Ishikawa (cell line): Measurements from ENCODE around the gene DCANP1.

Experiments
- CEBPB ChIP-seq: IDR thresholded peaks from 2 replicates; pipeline ENCODE4 v1.6.1; 2012
- CREB1 ChIP-seq: IDR thresholded peaks from 2 replicates; pipeline ENCODE4 v1.6.1; 2012; ENCODE audit warnings: low read depth
- EGR1 ChIP-seq: IDR thresholded peaks from 2 replicates; pipeline ENCODE4 v1.6.1; 2012
- EP300 ChIP-seq: IDR thresholded peaks from 2 replicates; pipeline ENCODE4 v1.6.1; 2012; ENCODE audit warnings: borderline replicate concordance
- FOXM1 ChIP-seq: IDR thresholded peaks from 2 replicates; pipeline ENCODE4 v1.6.1; 2012; ENCODE audit warnings: low read depth, borderline replicate concordance
- NFIC ChIP-seq: IDR thresholded peaks from 2 replicates; pipeline ENCODE4 v1.6.1; 2012
- RAD21 ChIP-seq: IDR thresholded peaks from 2 replicates; pipeline ENCODE4 v1.6.1; 2012; ENCODE audit warnings: low read depth
- TAF1 ChIP-seq: IDR thresholded peaks from 2 replicates; pipeline ENCODE4 v1.6.1; 2012; ENCODE audit warnings: low read depth, mild to moderate bottlenecking
- TCF12 ChIP-seq: IDR thresholded peaks from 2 replicates; pipeline ENCODE4 v1.6.1; 2012; ENCODE audit warnings: low read depth
- TEAD4 ChIP-seq: IDR thresholded peaks from 2 replicates; pipeline ENCODE4 v1.6.1; 2012
- YY1 ChIP-seq: IDR thresholded peaks from 2 replicates; pipeline ENCODE4 v1.6.1; 2012; ENCODE audit warnings: low read depth
- ZBTB7A ChIP-seq: IDR thresholded peaks from 2 replicates; pipeline ENCODE4 v1.6.1; 2012; ENCODE audit warnings: low read depth
- TF ChIP-seq, protein P1 (sequence below): IDR thresholded peaks from 2 replicates; pipeline ENCODE4 v1.6.1; 2012; ENCODE audit warnings: low read depth, mild to moderate bottlenecking
- TF ChIP-seq, protein P2 (sequence below): IDR thresholded peaks from 2 replicates; pipeline ENCODE4 v1.6.1; 2012
- TF ChIP-seq, protein P3 (sequence below): IDR thresholded peaks from 2 replicates; pipeline ENCODE4 v1.6.1; 2012

The DCANP1 gene

GRCh38 chr5:135450952-135451351 is 3.8 kb upstream of the DCANP1 start:
- TF ChIP-seq NFIC (no peak), ZBTB7A (no peak), EP300 (no peak), TAF1 (no peak), EGR1 (no peak), CEBPB (no peak), TEAD4 (no peak)

GRCh38 chr5:135450336-135450735 is 3.2 kb upstream of the DCANP1 start:
- TF ChIP-seq CREB1 (no peak), RAD21 (no peak), YY1 (no peak), CEBPB (no peak), ZBTB7A (no peak), EP300 (no peak), EGR1 (no peak)
- TF ChIP-seq, protein P1, sequence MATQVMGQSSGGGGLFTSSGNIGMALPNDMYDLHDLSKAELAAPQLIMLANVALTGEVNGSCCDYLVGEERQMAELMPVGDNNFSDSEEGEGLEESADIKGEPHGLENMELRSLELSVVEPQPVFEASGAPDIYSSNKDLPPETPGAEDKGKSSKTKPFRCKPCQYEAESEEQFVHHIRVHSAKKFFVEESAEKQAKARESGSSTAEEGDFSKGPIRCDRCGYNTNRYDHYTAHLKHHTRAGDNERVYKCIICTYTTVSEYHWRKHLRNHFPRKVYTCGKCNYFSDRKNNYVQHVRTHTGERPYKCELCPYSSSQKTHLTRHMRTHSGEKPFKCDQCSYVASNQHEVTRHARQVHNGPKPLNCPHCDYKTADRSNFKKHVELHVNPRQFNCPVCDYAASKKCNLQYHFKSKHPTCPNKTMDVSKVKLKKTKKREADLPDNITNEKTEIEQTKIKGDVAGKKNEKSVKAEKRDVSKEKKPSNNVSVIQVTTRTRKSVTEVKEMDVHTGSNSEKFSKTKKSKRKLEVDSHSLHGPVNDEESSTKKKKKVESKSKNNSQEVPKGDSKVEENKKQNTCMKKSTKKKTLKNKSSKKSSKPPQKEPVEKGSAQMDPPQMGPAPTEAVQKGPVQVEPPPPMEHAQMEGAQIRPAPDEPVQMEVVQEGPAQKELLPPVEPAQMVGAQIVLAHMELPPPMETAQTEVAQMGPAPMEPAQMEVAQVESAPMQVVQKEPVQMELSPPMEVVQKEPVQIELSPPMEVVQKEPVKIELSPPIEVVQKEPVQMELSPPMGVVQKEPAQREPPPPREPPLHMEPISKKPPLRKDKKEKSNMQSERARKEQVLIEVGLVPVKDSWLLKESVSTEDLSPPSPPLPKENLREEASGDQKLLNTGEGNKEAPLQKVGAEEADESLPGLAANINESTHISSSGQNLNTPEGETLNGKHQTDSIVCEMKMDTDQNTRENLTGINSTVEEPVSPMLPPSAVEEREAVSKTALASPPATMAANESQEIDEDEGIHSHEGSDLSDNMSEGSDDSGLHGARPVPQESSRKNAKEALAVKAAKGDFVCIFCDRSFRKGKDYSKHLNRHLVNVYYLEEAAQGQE: no peak

DNA sequence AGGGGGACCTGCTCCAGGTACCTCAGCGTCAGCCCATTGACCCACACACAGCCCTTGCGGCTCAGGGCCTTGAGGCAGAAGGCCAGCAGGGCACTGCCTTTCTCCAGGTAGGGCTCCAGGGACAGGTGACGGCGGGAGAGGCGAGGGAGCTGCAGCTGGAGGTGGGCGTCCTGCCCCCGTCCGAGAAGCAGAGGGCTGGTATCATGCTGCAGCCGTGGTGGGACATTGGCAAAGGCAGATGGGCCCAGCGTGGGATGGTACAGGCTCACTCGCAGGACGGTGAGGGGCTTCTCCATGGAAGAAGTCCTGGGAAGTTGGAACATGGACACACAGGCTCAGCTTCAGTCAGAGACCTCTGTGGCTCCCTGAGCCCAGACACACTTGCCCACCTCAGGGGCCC is 2.5 kb upstream of the DCANP1 start:
- no peak for TF ChIP-seq CREB1
- TF ChIP-seq, protein P1: no peak
- TF ChIP-seq NFIC: no peak
- no peak for TF ChIP-seq TCF12
- TF ChIP-seq ZBTB7A: no peak
- TF ChIP-seq RAD21: no peak

DNA sequence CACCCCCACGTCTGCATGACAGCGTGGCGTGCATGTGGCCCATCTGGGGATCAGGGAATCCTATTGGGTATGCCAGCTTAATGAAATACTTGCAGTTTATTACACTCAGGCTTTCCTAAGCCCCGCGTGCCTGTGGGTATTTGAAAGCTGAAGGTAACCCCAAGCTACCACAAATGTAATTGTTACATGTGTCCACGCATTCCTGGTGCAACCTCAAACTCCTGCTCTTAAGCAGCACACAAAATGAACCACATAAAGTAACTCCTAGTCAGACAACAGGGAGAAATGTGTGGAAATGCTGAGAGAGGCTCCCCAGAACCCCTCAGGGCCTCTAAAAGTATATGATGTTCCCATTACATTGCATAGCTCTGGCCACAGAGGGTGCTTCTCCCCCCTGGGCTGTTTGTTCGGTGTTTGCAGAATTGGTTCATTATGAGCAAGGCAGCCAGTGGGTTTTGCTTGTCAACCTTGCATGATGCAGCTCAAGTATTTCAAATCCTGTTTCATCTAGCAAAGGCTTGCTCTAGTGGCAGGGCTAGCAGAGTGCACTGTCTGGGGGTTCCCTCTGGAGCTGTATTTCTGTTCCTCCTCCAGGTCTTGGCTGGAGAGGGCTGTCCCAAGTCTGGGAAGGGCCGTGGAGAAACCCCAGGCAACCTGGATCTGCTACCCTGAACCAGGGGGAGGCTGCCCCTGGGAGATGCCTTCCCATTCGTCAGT is 1.8 kb upstream of the DCANP1 start:
- no peak for TF ChIP-seq TAF1
- no peak for TF ChIP-seq FOXM1
- TF ChIP-seq EP300: no peak
- TF ChIP-seq, protein P2, sequence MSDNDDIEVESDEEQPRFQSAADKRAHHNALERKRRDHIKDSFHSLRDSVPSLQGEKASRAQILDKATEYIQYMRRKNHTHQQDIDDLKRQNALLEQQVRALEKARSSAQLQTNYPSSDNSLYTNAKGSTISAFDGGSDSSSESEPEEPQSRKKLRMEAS: no peak
- no peak for TF ChIP-seq TCF12
- TF ChIP-seq, protein P3, sequence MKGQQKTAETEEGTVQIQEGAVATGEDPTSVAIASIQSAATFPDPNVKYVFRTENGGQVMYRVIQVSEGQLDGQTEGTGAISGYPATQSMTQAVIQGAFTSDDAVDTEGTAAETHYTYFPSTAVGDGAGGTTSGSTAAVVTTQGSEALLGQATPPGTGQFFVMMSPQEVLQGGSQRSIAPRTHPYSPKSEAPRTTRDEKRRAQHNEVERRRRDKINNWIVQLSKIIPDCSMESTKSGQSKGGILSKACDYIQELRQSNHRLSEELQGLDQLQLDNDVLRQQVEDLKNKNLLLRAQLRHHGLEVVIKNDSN: no peak
- no peak for TF ChIP-seq EGR1
- TF ChIP-seq NFIC: no peak
- TF ChIP-seq ZBTB7A: no peak
- TF ChIP-seq, protein P1: no peak
- TF ChIP-seq CEBPB: no peak

DNA sequence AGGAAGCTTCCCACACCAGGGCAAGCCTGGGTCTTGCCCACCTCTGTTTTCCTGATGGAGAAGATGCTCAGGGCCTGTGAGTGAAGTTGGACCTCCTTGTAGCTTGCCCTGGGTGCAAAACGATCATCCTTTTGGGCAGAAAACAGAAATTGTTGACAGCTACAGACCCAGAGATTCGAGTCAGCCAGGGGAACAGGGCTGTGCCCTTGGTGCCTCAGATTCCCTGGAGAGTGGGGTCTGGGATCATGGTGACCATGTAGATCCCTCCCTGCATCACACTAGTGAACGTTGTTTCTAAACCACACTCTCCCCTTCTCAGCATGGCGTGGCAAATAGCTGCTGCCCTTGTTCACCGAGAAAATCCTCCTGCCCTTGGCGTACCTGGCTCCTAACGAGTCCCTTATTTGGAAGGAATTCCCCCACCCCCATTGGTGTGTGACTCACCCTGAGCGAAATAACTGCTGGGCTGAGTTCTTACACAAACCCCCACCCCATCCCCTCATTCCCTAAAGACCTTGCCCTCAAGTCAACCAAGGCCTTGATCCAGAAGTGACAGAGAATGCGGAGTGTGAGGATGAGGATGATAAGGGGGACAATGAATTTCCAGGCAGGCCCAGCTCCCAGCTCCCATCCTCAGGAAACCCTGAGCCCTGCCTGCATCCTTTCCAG is 1.1 kb upstream of the DCANP1 start:
- TF ChIP-seq FOXM1: no peak
- TF ChIP-seq EP300: no peak
- TF ChIP-seq, protein P1: no peak
- TF ChIP-seq TCF12: no peak
